Activated CD4-positive, alpha-beta T cell treated with anti-CD3 and anti-CD28 coated beads, Interleukin-2, amount 10 ng/mL, durations not matched to agents 7 days and 5 days (primary cell): Measurements from ENCODE around the gene CATSPERE. TPM values are rescaled to one million over a fixed set of nuclear protein-coding genes. Genes with fewer than 3 reads are reported as not detected.
"Not testable (repeated sequence)": the region's sequence is repeated elsewhere in the genome, so short reads cannot be mapped to it uniquely, and the experiment has no call there.

Experiments used
- CTCF ChIA-PET: fragments of 350-600 bp; sonication (Branson Sonifier 250); formaldehyde crosslinking; loops from one replicate; lab custom pipeline; 2021; ENCODE audit warnings: antibody characterized with exemption; lab: Charles Lee
- POLR2A ChIA-PET: fragments of 350-600 bp; sonication (Branson Sonifier 250); formaldehyde crosslinking; loops from one replicate; lab custom pipeline; 2021; ENCODE audit warnings: antibody characterized with exemption; lab: Charles Lee
- DNase-seq: peaks from one replicate; pipeline ENCODE4 v3.0.0-alpha.2; 2020
- H3K27ac Mint-ChIP-seq: one replicate; pipeline ENCODE4 v1.8.0; 2021; ENCODE audit warnings: mild to moderate bottlenecking, moderate library complexity, mixed read lengths
- H3K27me3 Mint-ChIP-seq: one replicate; pipeline ENCODE4 v1.8.0; 2021; ENCODE audit warnings: mixed read lengths
- H3K36me3 Mint-ChIP-seq: one replicate; pipeline ENCODE4 v1.8.0; 2021; ENCODE audit warnings: low read depth, mixed read lengths
- H3K4me1 Mint-ChIP-seq: one replicate; pipeline ENCODE4 v1.8.0; 2021; ENCODE audit warnings: mixed read lengths
- H3K4me3 Mint-ChIP-seq: one replicate; pipeline ENCODE4 v1.8.0; 2021; ENCODE audit warnings: mild to moderate bottlenecking, moderate library complexity, mixed read lengths
- H3K9me3 Mint-ChIP-seq: one replicate; pipeline ENCODE4 v1.8.0; 2021; ENCODE audit warnings: mixed read lengths
- total RNA-seq, 2 experiments: library from RNA; stranded (reverse); gene quantifications; one replicate each; pipeline ENCODE4 v1.2.3, GENCODE V29; 2021

Gene CATSPERE
- total RNA-seq, 2 experiments from 2014 or later = 0.58 to 0.69 TPM

GRCh38 chr1:244451539-244451950, 9.5 kb upstream of the CATSPERE start, which contains the start of gene ADSS2:
Gene ADSS2 (minus strand): TSS chr1:244451909. CDS start chr1:244451817, 92 bp downstream.
- CTCF ChIA-PET = no interaction called here
- peaks cover 6% of the 10 kb centered on the region for H3K9me3 Mint-ChIP-seq
- H3K4me1 Mint-ChIP-seq = peaks cover 46% of the 10 kb centered on the region

GRCh38 chr1:244451951-244452795, 8.9 kb upstream of the CATSPERE start:
- peak; percentile 99 for DNase-seq
- Mint-ChIP-seq H3K4me1 (peaks cover 42% of the 10 kb centered on the region), H3K9me3 (peaks cover 6% of the 10 kb centered on the region), H3K4me3 (peak overlapping the region; percentile 97), H3K36me3 (peaks cover 33% of the 10 kb centered on the region), H3K27me3 (no peaks in the 10 kb centered on the region), H3K27ac (peak overlapping the region; percentile 99)
- POLR2A ChIA-PET = no interaction called here
- CTCF ChIA-PET = no interaction called here

More at GRCh38 chr1:244451539-244451950, 9.5 kb upstream of the CATSPERE start, which contains the start of gene ADSS2:
- Mint-ChIP-seq H3K36me3 (peaks cover 33% of the 10 kb centered on the region), H3K27ac (peak within 1 kb of the TSS; percentile 99), H3K4me3 (peak within 1 kb of the TSS; percentile 97), H3K27me3 (no peaks in the 10 kb centered on the region)
- no peak for DNase-seq
- POLR2A ChIA-PET = interaction anchor here (0.8 kb wide), 1 partner anchor 149 kb away, joined by 3 read pairs; no protein-coding TSS in a partner anchor

GRCh38 chr1:244454412-244454811, 6.7 kb upstream of the CATSPERE start:
- no peak overlapping the region for H3K27ac Mint-ChIP-seq
- POLR2A ChIA-PET = no interaction called here
- no peak for DNase-seq
- CTCF ChIA-PET = no interaction called here
- H3K4me3 Mint-ChIP-seq = no peak overlapping the region
- H3K9me3 Mint-ChIP-seq = peaks cover 11% of the 10 kb centered on the region
- peaks cover 29% of the 10 kb centered on the region for H3K36me3 Mint-ChIP-seq
- peaks cover 23% of the 10 kb centered on the region for H3K4me1 Mint-ChIP-seq
- no peaks in the 10 kb centered on the region for H3K27me3 Mint-ChIP-seq

- H3K27me3 Mint-ChIP-seq = no peaks in the 10 kb centered on the region
- H3K9me3 Mint-ChIP-seq = peaks cover 18% of the 10 kb centered on the region
- peaks cover 27% of the 10 kb centered on the region for H3K36me3 Mint-ChIP-seq
- ChIA-PET CTCF (no interaction called here), POLR2A (no interaction called here)
- no peak overlapping the region for H3K27ac Mint-ChIP-seq
- H3K4me3 Mint-ChIP-seq = no peak overlapping the region
- peaks cover 29% of the 10 kb centered on the region for H3K4me1 Mint-ChIP-seq
- DNase-seq = no peak
These were observed 4.5 kb upstream of the CATSPERE start for GRCh38 chr1:244456586-244456985.

GRCh38 chr1:244458781-244459180, 2.3 kb upstream of the CATSPERE start:
- ChIA-PET POLR2A (interaction anchor here (1.2 kb wide), 1 partner anchor 1203 kb away, joined by 6 read pairs; the partner anchor contains the start of gene CEP170), CTCF (no interaction called here)
- peaks cover 23% of the 10 kb centered on the region for H3K36me3 Mint-ChIP-seq
- no peaks in the 10 kb centered on the region for H3K27me3 Mint-ChIP-seq
- peaks cover 19% of the 10 kb centered on the region for H3K4me1 Mint-ChIP-seq
- DNase-seq = no peak
- H3K9me3 Mint-ChIP-seq = peaks cover 16% of the 10 kb centered on the region
- no peak overlapping the region for H3K27ac Mint-ChIP-seq
- no peak overlapping the region for H3K4me3 Mint-ChIP-seq

GRCh38 chr1:244460197-244460596, 876 bp upstream of the CATSPERE start:
- Mint-ChIP-seq H3K4me3 (peak overlapping the region; percentile 10), H3K36me3 (peaks cover 23% of the 10 kb centered on the region), H3K27ac (peak overlapping the region; percentile 86), H3K27me3 (no peaks in the 10 kb centered on the region), H3K4me1 (peaks cover 19% of the 10 kb centered on the region), H3K9me3 (peaks cover 12% of the 10 kb centered on the region)
- POLR2A ChIA-PET = no interaction called here
- DNase-seq = peak; percentile 44
- CTCF ChIA-PET = interaction anchor here (0.6 to 1.0 kb wide), 3 partner anchors 11 to 1864 kb away, joined by 3 read pairs; no protein-coding TSS in a partner anchor

GRCh38 chr1:244466724-244467123, 5.7 kb downstream of the CATSPERE start:
- Mint-ChIP-seq H3K9me3 (no peaks in the 10 kb centered on the region), H3K27me3 (no peaks in the 10 kb centered on the region), H3K4me1 (no peaks in the 10 kb centered on the region), H3K4me3 (no peak overlapping the region), H3K36me3 (no peaks in the 10 kb centered on the region), H3K27ac (no peak overlapping the region)
- no peak for DNase-seq
- ChIA-PET CTCF (no interaction called here), POLR2A (no interaction called here)

GRCh38 chr1:244473059-244473605, 12.1 kb downstream of the CATSPERE start:
- peaks cover 3% of the 10 kb centered on the region for H3K27me3 Mint-ChIP-seq
- no peaks in the 10 kb centered on the region for H3K9me3 Mint-ChIP-seq
- H3K27ac Mint-ChIP-seq = no peak overlapping the region
- no peaks in the 10 kb centered on the region for H3K36me3 Mint-ChIP-seq
- no peak for DNase-seq
- no peak overlapping the region for H3K4me3 Mint-ChIP-seq
- H3K4me1 Mint-ChIP-seq = no peaks in the 10 kb centered on the region
- CTCF ChIA-PET = interaction anchor here (1.5 kb wide), 1 partner anchor 12 kb away, joined by 4 read pairs; the partner anchor contains the start of gene CATSPERE
- POLR2A ChIA-PET = no interaction called here

GRCh38 chr1:244484971-244485370, 23.9 kb downstream of the CATSPERE start:
- DNase-seq, H3K36me3 Mint-ChIP-seq, H3K9me3 Mint-ChIP-seq, H3K27me3 Mint-ChIP-seq, H3K27ac Mint-ChIP-seq, POLR2A ChIA-PET, CTCF ChIA-PET, H3K4me3 Mint-ChIP-seq, H3K4me1 Mint-ChIP-seq: not testable (repeated sequence)

- Mint-ChIP-seq H3K9me3 (peaks cover 2% of the 10 kb centered on the region), H3K4me1 (no peaks in the 10 kb centered on the region), H3K27ac (no peak overlapping the region), H3K27me3 (peaks cover 1% of the 10 kb centered on the region), H3K4me3 (no peak overlapping the region), H3K36me3 (no peaks in the 10 kb centered on the region)
- CTCF ChIA-PET = no interaction called here
- POLR2A ChIA-PET = no interaction called here
- no peak for DNase-seq
These were observed 33.6 kb downstream of the CATSPERE start for GRCh38 chr1:244494653-244495052.

- no peak for DNase-seq
- Mint-ChIP-seq H3K4me1 (no peaks in the 10 kb centered on the region), H3K36me3 (no peaks in the 10 kb centered on the region), H3K9me3 (peaks cover 2% of the 10 kb centered on the region), H3K27ac (no peak overlapping the region), H3K4me3 (no peak overlapping the region), H3K27me3 (peaks cover 1% of the 10 kb centered on the region)
- CTCF ChIA-PET = no interaction called here
- POLR2A ChIA-PET = no interaction called here
These were observed 35.1 kb downstream of the CATSPERE start for GRCh38 chr1:244496186-244496585.

GRCh38 chr1:244497805-244498204, 36.7 kb downstream of the CATSPERE start:
- Mint-ChIP-seq H3K4me3 (no peak overlapping the region), H3K27ac (no peak overlapping the region), H3K36me3 (no peaks in the 10 kb centered on the region), H3K27me3 (peaks cover 1% of the 10 kb centered on the region), H3K9me3 (peaks cover 2% of the 10 kb centered on the region), H3K4me1 (no peaks in the 10 kb centered on the region)
- ChIA-PET POLR2A (no interaction called here), CTCF (no interaction called here)
- DNase-seq = no peak

- H3K27me3 Mint-ChIP-seq, H3K9me3 Mint-ChIP-seq, H3K4me1 Mint-ChIP-seq, H3K27ac Mint-ChIP-seq, CTCF ChIA-PET, H3K4me3 Mint-ChIP-seq, H3K36me3 Mint-ChIP-seq, DNase-seq, POLR2A ChIA-PET: not testable (repeated sequence)
These were observed 38.4 kb downstream of the CATSPERE start for GRCh38 chr1:244499484-244499883.
